GM21528 (cell line): ENCODE results near the gene RARRES2.

Source experiments
- ATAC-seq: cut with Tn5 transposase; IDR thresholded peaks from one replicate; pipeline ENCODE4 v1.9.1; 2021; ENCODE audit warnings: mild to moderate bottlenecking, moderate library complexity; ENCODE audit not compliant: unreplicated experiment, low FRiP score

The RARRES2 gene

DNA sequence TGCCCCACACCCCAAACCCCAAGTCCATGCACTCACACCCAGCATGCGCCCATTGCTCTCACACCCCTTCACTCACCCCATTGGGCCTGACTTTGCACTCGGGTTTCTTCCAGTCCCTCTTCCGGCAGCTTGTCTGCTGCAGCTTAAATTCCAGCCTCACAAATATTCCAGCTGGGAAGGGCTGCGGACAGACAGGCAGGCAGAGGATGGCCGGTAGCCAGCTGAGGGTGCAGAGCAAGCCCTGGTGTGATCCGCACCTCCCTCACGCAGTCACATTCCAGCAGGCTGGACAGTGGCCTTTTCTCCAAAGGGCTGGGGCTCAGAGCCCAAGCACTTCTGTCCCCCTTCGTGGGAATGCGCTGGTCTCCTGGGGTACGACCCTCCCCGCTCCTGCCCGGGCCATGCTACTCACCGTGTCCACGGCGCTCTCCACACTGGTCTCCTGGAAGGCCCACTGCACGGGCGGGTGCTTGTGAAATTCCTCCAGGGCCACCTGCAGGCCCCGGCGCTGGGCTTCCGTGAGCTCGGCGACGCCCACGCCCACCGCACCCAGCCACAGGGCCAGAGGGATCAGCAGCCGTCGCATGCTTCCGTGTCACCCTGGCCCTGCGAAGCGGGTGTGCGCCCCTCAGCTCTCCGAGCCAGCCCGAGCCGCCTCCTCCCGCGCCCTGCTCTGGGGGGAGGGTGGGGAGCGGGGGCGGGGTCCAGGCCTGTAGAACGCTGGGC is 1.2 kb downstream of the RARRES2 start:
- ATAC-seq: no peak

GRCh38 chr7:150339409-150339809 is 2.0 kb downstream of the RARRES2 start:
- ATAC-seq: no peak

DNA sequence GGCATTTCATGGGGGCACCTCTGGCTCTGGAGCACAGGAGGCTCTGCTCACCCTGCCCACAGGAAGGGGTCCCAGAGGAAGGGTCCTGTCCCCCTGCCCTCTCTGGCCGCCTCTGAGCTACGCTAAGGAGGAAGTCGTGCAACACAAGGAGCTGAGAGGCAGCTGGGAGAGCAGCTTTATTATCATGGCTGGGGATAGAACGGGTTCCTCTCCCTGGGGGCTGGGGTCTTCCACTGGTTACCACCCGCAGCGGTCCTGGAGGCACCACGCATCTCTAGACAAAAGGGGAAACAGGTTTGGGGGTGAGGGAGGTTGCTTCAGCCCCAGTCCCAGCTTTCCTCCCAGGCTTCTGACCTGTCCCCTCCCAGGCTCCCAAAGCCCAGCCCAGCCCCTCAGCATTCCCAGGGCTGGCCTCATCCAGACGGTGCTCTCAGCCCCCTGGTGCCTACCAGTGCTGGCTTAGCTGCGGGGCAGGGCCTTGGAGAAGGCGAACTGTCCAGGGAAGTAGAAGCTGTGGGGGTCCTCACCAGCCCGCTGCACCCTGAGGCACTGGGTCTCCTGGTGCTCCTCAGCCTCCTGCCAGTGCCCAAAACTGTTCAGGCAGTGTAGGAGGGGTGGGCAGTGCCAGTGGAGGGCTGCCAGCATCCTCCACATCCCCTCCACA is 3.1 kb downstream of the RARRES2 start:
- no peak for ATAC-seq

DNA sequence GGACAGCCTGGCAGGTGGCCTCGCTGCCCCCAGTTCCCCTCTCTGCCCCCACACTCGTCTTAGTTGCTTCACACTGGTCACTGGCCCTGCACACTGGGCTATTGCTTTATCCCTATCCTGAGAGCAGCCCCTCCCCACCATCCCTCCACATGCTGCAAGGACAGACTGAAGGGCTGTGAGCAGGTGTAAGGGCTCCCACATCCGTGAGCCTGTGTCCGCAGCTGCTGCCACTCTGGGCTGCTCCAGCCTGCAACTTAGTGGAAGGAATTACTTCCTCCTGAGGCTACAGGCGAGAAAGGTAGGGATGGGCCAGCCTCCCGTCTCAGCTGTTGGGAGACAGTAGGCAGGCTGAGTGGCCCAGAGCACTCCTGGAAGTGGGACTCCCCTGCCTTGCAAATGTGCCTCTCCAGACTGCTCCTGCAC is 3.8 kb downstream of the RARRES2 start:
- no peak for ATAC-seq

DNA sequence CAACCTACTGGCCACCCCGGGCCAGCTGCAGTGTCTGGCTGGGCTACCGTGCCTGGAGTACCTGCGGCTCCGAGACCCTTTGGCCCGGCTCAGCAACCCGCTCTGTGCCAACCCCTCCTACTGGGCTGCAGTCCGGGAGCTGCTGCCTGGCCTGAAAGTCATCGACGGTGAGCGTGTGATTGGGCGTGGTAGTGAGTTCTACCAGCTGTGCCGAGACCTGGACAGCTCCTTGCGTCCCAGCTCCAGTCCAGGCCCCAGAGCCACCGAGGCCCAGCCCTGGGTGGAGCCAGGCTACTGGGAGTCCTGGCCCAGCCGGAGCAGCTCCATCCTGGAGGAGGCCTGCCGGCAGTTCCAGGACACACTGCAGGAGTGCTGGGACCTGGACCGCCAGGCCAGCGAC is 4.2 kb downstream of the RARRES2 start:
- no peak for ATAC-seq

GRCh38 chr7:150336746-150337145 is 4.7 kb downstream of the RARRES2 start:
- no peak for ATAC-seq

DNA sequence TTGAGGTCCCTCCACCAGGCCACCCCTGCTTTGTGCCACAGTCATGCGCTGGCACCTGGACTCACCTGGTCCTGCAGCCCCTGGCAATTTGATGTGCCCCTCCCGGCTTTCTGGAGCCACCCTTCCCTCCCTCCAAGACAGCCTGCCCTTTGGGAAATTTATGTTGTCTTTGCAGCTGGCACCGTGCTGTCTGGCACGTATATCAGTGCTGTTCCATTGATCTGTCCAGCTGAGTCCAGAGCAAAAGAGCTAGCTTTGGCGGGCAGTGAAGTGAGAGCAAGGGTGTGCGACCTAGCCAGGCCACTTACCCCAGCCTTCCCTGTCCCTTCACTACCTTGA is 5.7 kb downstream of the RARRES2 start:
- no peak for ATAC-seq

- ATAC-seq: no peak
Measured at GRCh38 chr7:150335108-150335773, 6.2 kb downstream of the RARRES2 start.

- no peak for ATAC-seq
Measured at GRCh38 chr7:150334108-150334507, 7.3 kb downstream of the RARRES2 start.

DNA sequence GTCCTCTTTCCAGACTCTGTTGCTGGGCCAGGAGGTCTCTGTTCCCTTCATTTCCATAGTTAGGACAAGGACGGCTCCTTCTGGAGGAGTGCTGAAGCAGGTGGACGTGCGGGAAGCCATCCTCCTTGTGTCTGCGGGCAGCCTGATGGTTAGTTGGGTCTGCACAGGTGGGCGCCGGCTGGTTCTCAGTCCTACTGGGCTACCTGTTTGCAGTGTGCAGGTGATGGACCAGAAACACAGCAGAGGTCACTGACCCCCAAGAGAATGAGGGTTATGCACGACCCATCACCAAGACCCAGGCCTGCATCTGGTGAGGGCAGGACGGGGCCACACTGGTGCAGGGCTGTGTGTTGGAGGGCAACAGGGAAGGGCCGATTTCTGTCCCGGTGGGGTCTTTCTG is 7.8 kb downstream of the RARRES2 start:
- ATAC-seq: no peak

- ATAC-seq: no peak
Measured at GRCh38 chr7:150332852-150333635, 8.4 kb downstream of the RARRES2 start.

- no peak for ATAC-seq
Measured at GRCh38 chr7:150330211-150330885, 11.1 kb downstream of the RARRES2 start.

- ATAC-seq: no peak
Measured at GRCh38 chr7:150329331-150330120, 11.9 kb downstream of the RARRES2 start.

- no peak for ATAC-seq
Measured at GRCh38 chr7:150327308-150327707, 14.1 kb downstream of the RARRES2 start.

- no peak for ATAC-seq
Measured at GRCh38 chr7:150326657-150327268, 14.7 kb downstream of the RARRES2 start.

- no peak for ATAC-seq
Measured at GRCh38 chr7:150325901-150326300, 15.5 kb downstream of the RARRES2 start.

DNA sequence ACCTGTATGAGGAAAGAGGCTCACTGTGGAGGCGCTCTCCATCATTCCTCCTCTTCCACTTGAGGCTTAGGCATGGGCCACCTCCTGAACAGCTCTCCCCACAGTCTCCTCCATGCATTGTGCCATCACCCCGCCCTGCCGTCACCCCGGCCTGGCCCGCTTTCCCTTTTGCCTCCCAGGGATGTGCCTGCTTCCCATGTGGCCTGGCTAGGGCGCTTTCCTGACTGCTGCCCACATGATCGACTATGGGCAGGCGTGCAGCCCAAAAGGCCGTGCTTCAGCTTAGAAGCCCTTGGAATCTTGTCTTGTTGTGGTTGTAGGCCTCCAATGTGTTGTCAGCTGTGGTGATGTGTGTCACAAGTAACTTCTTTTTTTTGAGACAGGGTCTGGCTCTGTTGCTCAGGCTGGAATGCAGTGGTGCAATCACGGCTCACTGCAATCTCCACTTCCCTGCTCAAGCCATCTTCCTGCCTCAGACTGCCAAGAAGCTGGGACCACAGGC is 16.3 kb downstream of the RARRES2 start:
- ATAC-seq: no peak

DNA sequence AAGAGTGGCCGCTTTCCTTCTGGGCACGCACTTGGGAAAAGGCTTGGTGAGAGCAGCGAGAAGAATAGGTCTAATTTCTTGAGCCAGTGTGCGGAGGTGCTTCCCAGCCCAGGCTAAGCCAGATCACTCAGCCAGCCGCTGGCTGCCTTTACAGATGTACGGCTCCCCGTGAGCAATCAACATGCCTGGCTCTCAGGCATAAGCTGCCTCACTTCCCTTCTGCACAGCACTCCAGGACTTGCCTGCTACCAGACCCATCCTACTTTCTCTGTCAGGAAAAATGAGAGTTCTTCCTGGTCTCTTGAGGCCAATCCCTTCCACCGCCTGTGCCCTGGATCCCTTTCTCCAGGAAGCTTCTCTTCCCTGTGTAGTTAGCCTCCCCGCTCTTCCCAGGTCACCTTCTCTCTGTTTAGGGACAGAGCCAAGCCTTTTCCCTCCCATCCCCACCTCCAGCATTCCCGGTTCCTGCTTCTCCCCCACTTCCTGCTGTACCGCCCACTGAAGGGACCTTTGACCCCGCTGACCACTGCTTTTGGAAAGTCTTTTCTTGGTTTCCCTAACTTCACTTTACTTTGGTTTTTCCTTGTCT is 17.0 kb downstream of the RARRES2 start:
- ATAC-seq: no peak
